SK-N-MC (cell line): Measurements from ENCODE around the gene MED22.

Source experiments
- EZH2 ChIP-seq: fragments of 200-600 bp; sonication (generic); IDR thresholded peaks from one replicate; pipeline ENCODE4 v1.6.1; 2017; ENCODE audit warnings: antibody characterized with exemption
- FOXP2 ChIP-seq: optimal IDR thresholded peaks from 2 replicates; pipeline ENCODE3; 2011; ENCODE audit warnings: mild to moderate bottlenecking, moderate library complexity; ENCODE audit not compliant: insufficient read depth; ENCODE audit errors: extremely low read length, control extremely low read depth
- POLR2AphosphoS5 ChIP-seq: IDR thresholded peaks from 2 replicates; pipeline ENCODE4 v1.6.1; 2012; ENCODE audit warnings: mild to moderate bottlenecking, low read depth, low read length, borderline replicate concordance

GRCh38 chr9:133351908-133352634, 4.1 kb upstream of the MED22 start:
- TF ChIP-seq POLR2AphosphoS5 = peak; percentile 39; the same call in 1 of the 2 replicates
- no peak for TF ChIP-seq EZH2
- TF ChIP-seq FOXP2 = no peak
